Measurements from ENCODE around the gene RBP7.

RBP7 gene

GRCh38 chr1:10032590-10033358 is 35.7 kb downstream of the RBP7 start, which contains the start of gene UBE4B:
TSS of gene UBE4B (plus strand) at chr1:10032958. CDS start at chr1:10033671, 713 bp downstream.
- DNase-seq: peak; percentile 98

DNA sequence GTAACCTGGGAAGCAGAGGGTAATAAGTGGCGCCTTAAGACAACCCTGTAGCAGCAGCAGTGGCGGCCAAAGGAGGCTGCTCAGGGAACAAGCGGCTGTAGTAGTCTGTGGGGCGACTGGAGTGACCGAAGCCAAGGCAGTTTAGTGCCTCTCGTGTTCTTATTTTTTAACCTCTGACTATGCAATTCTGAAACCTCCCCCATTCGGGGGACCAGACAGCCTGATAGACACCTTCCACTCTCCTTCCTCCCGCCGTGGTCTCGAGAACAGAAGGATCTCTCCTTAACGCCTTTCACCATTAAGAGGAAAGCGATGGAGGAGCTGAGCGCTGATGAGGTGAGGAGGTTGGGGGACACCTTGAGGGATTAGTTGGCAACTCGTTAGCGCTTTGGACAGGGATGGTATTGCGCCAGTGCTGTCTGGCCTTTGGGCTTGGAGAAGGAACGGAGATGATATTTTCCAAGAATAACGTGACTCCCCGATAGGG is 36.4 kb downstream of the RBP7 start:
- no peak for DNase-seq

GRCh38 chr1:10042746-10043145 is 45.7 kb downstream of the RBP7 start:
- no peak for DNase-seq

DNA sequence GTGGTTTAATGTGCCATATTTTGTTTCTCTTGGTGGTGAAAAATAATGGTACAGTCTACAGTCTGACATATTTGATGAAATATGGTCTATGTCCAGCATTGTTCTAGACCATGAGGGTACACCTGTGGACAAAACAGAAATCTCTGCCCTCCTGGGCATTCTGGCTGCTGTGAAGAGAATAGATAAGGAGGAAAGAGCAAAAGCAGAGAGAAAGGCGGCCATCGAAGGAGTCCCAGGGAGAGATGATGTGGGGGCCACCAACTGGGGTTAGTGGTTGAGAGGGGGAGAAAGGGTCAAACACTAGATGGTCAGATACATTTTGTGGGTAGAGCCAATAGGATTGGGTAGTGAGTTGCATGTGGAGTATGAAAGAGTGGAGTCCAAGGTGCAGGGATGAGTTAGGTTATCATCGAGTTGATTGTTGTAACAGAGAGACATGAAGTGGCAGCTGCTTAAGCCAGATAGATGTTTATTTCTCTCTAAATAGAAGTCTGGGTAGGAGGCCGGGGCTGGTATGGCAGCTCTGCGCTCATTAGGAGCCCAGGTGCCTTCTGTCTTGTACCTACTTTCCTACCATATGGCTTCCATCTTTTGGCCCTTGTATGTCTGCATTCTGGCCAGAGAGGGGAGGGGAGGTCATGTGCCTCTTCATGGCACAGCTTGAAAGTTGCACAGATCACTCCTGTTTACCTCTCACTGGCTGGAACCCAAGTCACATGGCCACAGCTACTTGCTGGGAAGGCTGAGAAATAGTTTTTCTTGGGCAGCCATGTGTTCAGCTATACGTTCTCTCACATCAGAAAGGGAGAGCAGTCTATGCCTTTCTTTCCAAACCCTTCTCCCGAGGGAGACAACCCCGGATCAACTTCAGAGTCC is 48.7 kb downstream of the RBP7 start:
- DNase-seq: no peak

GRCh38 chr1:10046356-10047085 is 49.5 kb downstream of the RBP7 start:
- no peak for DNase-seq

DNA sequence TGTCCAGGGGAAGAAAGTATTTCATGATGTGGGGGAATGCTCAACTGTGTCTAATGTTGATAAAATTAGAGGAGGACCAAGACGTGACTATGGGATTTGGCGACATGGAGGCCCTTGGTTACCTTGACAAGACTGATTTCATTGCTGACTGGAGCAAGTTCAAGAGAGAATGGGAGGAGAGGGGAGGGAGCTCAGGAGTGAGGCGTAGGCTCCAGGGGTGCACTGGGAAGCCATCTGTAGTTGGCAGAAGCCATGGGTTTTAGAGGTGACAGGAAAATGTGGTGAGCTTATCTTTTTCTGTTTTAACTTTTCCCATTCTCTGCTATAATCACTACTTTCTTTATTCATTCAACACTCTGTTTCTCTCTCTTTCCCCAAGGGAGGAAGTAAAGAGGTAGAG is 51.6 kb downstream of the RBP7 start:
- no peak for DNase-seq

DNA sequence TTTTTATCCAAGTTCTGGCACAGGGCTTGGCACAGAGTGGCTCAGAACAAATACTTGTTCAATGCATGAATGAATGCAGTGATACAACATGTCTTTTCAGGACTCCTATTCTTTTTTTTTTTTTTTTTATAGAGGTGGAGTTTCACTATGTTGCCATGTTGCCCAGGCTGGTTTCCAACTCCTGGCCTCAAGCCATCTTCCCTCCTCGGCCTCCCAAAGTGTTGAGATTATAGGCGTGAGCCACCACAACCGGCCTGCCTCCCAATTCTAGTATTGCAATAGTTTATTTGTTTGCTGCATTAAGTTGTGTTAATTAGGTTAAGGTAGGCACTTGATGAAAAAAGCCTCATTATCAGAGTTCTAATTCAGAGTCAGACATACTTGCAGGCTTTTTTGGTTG is 53.6 kb downstream of the RBP7 start:
- DNase-seq: no peak

- no peak for DNase-seq
Observed at GRCh38 chr1:10051656-10052055, 54.6 kb downstream of the RBP7 start.

DNA sequence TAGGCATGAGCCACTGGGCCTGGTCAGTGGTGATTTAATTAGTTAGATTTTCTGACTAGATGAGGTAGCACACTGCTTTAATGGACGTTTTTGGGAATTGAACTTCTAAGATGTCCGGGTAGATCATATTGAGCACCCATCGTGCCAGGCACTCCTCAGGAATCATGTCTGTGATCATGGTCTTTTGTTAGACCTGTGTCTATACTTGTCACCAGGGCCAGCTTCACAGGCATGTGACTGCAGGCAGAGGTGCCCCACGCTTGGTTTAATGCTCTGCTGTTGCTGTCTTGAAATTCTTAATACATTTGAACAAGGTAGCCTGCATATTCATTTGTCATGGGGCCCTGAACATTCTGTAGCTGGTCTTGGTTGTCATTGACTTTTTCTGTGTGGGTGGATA is 55.3 kb downstream of the RBP7 start:
- DNase-seq: no peak

DNA sequence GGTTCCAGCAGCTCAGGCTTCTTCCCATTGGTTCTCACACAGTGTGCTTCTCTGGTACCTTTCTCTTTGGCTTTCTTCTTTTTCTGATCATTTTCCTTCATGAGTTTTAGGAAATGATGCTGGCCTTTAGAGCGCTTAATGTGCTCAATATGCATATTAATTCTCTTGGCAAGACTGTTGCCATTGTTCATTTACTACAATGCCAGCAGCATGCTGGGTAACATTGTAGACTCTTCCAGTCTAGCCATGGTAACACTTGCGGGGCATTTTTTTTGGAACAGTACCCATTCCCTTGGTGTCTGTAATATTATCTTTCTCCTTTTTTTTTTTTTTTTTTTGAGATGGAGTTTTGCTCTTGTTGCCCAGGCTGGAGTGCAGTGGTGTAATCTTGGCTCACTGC is 57.4 kb downstream of the RBP7 start:
- no peak for DNase-seq

DNA sequence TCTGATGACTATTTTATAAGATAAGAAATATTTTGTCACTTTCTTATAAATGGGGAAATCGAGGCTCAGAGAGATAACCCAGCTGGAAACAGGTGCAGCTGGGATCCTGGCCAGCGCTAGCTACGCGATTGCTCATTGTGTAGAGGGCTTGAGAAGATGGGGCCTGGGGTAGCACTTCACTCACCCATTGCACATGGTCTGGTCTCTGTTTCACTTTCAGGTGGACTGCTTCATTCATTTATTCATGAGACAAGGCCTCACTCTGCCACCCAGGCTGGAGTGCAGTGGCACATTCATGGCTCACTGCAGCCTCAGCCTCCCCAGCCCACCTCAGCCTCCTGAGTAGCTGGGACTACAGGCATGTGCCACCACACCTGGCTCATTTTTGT is 59.6 kb downstream of the RBP7 start:
- no peak for DNase-seq

GRCh38 chr1:10057343-10057742 is 60.3 kb downstream of the RBP7 start:
- no peak for DNase-seq

DNA sequence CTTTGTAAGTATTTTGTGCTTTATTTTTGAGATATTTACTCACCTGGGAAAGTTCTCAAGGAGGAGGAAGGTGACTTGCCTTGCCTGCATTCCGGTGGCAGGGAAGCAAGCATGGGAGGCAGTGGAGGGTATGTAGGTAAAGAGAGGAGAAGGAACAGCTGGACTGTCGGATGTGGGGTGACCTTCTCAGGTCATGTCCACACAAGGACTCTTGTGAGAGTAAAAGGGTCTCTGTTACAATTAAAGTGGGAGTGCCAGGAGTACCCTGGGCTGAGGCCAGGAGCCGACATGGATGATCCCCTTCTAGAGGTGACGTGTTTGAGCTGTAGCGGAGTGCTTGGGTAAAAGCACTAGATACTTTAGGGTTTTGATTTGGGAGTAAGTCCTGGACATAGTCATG is 60.8 kb downstream of the RBP7 start:
- DNase-seq: no peak

GRCh38 chr1:10059342-10059718 is 62.3 kb downstream of the RBP7 start:
- no peak for DNase-seq

GRCh38 chr1:10060311-10061100 is 63.5 kb downstream of the RBP7 start:
- DNase-seq: no peak

- DNase-seq: no peak
Observed at GRCh38 chr1:10061276-10061675, 64.2 kb downstream of the RBP7 start.

GRCh38 chr1:10063878-10064277 is 66.8 kb downstream of the RBP7 start:
- no peak for DNase-seq

GRCh38 chr1:10064416-10065343 is 67.7 kb downstream of the RBP7 start:
- no peak for DNase-seq

- DNase-seq: no peak
Observed at GRCh38 chr1:10065344-10065685, 68.3 kb downstream of the RBP7 start.
